ENCODE results near the gene MS4A13.
"Not testable (repeated sequence)": the region's sequence is repeated elsewhere in the genome, so short reads cannot be mapped to it uniquely, and the experiment has no call there.

Gene MS4A13

GRCh38 chr11:60532383-60532782, 17.2 kb downstream of the MS4A13 start:
- DNase-seq: not testable (repeated sequence)

GRCh38 chr11:60538627-60539026, 23.4 kb downstream of the MS4A13 start:
- not testable (repeated sequence) for DNase-seq

- no peak for DNase-seq
Observed at GRCh38 chr11:60544077-60544476, 28.9 kb downstream of the MS4A13 start.

- DNase-seq: no peak
Observed at GRCh38 chr11:60561254-60561653, 46.1 kb downstream of the MS4A13 start.

- DNase-seq: no peak
Observed at GRCh38 chr11:60563553-60564235, 48.5 kb downstream of the MS4A13 start.

GRCh38 chr11:60566776-60567175, 51.6 kb downstream of the MS4A13 start:
- no peak for DNase-seq

- no peak for DNase-seq
Observed at GRCh38 chr11:60570970-60571369, 55.8 kb downstream of the MS4A13 start.

GRCh38 chr11:60589611-60590010, 74.4 kb downstream of the MS4A13 start:
- no peak for DNase-seq

All from GOT3 (cell line).